ENCODE measurements around the gene ARHGAP1. TPM values are rescaled to one million over a fixed set of nuclear protein-coding genes. Genes with fewer than 3 reads are reported as not detected.

Gene ARHGAP1
- total and polyA plus RNA-seq, 9 of the 15 experiments (the other 6 are each of a cell fraction or from before 2014, with no cell fraction given) = 3.6 to 30.4 (median 8.2) TPM

GRCh38 chr11:46680815-46681214, 19.6 kb downstream of the ARHGAP1 start (continued):
- TF ChIP-seq RREB1 (CRISPR knock-in tag; IDR thresholded peaks at IDR 0.05) = no peak
- no peak for TF ChIP-seq YBX1 (IDR thresholded peaks at IDR 0.05)
- TF ChIP-seq ATF1 (CRISPR knock-in tag; IDR thresholded peaks at IDR 0.05) = no peak
- TF ChIP-seq ATF1 (tag; IDR thresholded peaks at IDR 0.05) = no peak
- TF ChIP-seq FOXK2 (conservative IDR thresholded peaks at IDR 0.05 in 1 of 2, IDR thresholded peaks at IDR 0.05 in 1 of 2; ENCODE audit: low read depth in 2 of 2) = no peak
- no peak for TF ChIP-seq U2AF1 (optimal IDR thresholded peaks at IDR 0.05; ENCODE audit: low read depth, low read length)
- no peak for TF ChIP-seq BCLAF1 (IDR thresholded peaks at IDR 0.05; ENCODE audit: borderline replicate concordance in 1 of 2, control insufficient read depth in 1 of 2, low read depth in 2 of 2, low read length in 1 of 2)
